Measurements from ENCODE around the gene CSH1.
"Not testable (repeated sequence)": the region's sequence is repeated elsewhere in the genome, so short reads cannot be mapped to it uniquely, and the experiment has no call there.

Gene CSH1

DNA sequence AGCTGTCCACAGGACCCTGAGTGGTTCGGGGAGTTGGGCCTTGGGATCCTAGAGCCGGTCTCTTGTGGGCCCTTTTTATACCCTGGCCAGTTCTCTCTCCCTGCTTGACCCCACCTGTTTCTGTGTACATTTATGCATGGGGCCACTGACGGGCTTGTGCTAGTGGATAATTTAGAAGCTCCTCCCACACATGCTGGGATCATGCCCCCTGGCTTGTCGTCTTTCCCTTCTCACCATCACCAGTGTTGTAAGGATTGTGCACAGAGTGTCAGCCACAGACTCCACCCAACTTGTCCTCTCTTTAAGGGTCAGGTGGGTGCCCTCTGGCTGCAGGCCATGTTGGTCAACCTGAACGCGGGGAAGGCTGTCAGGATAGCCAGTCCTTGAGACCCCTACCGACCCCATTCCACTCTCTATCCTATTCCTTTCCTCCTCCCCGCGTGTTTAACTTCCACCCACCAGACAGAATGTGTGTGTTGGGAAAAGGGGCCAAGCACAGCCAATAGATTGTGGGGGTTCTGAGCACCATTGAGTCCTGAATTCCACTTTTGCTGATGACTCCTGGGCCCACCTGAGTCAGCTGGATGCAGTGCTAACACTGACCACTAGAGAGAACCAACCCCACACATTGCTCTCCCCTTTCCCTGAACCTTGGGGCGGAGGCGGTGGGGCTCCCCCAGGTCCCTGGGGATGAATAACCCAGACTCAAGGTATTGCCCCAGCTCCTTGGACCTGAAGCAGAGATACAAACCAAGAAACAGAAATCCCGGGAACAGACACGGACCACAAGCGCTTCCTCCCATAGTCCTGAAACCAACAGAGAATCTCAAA lies at the start of gene CSH1:
TSS of gene CSH1 (minus strand) at position 51 of the 831 bp plus-strand sequence. CDS start 63 bp downstream, outside the sequence.
- not testable (repeated sequence) for TF ChIP-seq CTCF (IDR thresholded peaks at IDR 0.05)

DNA sequence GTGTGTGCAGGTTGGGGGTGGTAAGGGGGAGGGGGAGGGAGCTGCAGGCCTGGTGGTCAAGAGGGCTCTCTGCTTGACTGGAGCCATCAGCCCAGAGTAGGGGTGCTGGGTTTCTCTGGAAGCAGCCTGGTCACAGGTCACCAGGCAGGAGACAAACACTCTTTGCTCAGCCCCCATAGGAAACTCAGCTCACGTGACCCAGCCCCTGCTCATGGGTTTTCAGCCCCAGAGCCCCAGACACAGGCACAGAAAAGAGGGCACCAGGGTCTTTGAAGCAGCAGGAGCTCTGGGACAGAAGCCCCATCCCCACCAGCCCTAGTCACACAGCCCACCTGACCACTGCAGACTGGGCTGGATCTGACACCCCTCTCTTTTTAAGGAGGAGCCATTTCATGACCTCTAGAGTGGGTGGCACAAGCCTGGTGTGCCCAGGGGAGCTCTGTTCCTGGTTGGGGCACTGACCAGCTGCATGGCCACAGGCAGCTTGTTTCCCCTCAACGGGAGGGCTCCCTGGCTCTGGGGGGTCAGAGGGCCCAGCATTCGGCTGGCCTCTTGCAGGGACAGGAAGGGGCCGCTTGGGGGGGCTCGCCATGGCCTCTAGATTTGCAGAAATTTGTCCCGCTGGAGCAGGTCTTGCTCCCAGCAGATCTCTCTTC lies 49.5 kb upstream of the CSH1 start:
- no peak for TF ChIP-seq CTCF (IDR thresholded peaks at IDR 0.05)

- no peak for TF ChIP-seq CTCF (IDR thresholded peaks at IDR 0.05)
Observed at GRCh38 chr17:63944736-63945499, 48.5 kb upstream of the CSH1 start.

- no peak for TF ChIP-seq CTCF (IDR thresholded peaks at IDR 0.05)
Observed at GRCh38 chr17:63943745-63944144, 47.4 kb upstream of the CSH1 start.

DNA sequence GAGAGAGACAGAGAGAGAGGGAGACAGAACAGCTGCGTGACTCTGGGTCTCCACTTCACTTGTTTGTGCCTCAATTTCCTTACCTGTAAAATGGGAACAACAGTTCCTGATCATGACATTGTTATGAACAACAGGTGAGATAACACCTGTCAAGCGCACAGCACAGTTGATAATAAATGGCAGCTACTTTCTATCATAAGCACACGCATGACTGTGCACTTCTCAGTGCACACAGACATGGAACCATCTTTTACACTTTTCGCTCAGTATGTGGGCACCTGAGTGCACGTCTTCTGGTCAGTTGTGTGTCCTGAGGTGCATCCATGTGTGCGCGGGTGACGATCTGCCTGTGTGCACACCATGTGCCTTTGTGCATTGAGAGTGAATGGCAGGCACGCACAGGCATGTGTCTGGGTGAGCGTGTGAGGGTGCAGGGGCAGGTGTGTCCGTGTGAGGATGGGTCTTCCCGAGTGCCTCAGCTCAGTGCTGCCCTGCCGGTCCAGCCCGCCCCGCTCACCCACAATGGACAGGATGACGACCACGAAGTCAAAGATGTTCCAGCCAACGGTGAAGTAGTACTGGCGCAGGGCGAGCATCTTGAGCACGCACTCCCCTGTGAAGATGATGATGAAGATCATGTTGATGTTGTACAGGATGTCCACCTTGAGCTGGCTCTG lies 46.1 kb upstream of the CSH1 start:
- TF ChIP-seq CTCF (IDR thresholded peaks at IDR 0.05), result no peak

DNA sequence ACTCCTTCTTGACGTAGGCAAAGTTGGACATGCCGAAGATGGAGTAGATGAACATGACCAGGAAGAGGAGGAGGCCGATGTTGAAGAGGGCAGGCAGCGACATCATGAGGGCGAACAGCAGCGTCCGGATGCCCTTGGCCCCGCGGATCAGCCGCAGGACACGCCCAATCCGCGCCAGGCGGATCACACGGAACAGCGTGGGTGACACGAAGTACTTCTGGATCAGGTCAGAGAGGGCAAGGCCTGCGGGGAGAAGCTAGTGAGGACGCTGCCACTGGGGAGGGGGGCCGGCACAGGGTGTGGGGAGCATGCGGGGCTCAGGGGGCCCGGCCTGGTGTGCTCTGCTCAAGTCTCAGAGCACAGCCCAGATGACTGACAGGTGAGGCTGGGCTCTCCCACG lies 45.4 kb upstream of the CSH1 start:
- no peak for TF ChIP-seq CTCF (IDR thresholded peaks at IDR 0.05)

GRCh38 chr17:63941162-63941561 lies 44.8 kb upstream of the CSH1 start:
- TF ChIP-seq CTCF (IDR thresholded peaks at IDR 0.05), result no peak

Data from LNCAP (cell line).